ENCODE results near the gene RAB15. TPM values are rescaled to one million over a fixed set of nuclear protein-coding genes. Genes with fewer than 3 reads are reported as not detected.

The RAB15 gene
- polyA plus RNA-seq, 1 donor (not counting 4 experiments of a cell fraction or from before 2014, with no cell fraction given) = 2.1 TPM

DNA sequence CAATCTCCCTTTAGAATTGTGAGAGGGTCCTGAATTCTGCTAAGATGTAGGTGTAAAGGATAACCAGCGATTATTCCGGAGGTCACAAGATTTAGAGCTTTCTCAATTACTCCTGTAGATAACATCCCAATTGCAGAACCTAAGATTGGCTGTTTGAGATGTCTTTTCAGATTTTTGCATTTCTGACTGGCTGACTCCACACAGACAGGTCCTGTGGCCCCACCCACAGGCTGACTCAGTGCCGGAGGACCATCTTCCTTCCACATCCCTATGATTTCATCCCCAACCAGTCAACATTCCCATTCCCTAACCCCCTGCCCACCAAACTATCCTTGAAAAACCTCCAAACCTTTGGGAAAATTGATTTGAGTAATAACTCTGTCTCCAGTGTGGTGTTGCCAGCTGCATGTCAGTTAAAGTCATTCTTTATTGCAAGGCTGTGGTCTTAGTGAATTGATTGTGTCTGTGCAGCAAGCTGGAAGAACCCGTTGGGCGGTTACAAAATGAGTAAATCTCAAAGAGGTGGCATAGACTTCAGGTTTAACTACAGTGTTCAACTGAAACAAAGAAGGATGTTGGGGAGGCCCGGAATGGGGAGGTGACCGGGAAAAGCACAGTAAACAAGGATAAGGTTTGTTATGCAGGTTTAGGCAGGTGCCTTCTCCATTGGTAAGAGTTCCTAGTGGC is 25.1 kb upstream of the RAB15 start:
- no peaks in the 10 kb centered on the region for H4K20me1 ChIP-seq (ENCODE audit: control insufficient read depth, extremely low read depth, insufficient read depth, low read length)
- peak overlapping the region; percentile 49 for H3K4me2 ChIP-seq (ENCODE audit: control insufficient read depth, extremely low read depth, insufficient read depth, low read depth, low read length)
- peak overlapping the region; percentile 2 for H2AFZ ChIP-seq (ENCODE audit: control insufficient read depth, low read length)
- no peaks in the 10 kb centered on the region for H3K9me3 ChIP-seq (ENCODE audit: control insufficient read depth, low read depth, low read length)
- no peak for TF ChIP-seq EZH2 (IDR thresholded peaks at IDR 0.05; ENCODE audit: low read length)
- TF ChIP-seq, protein P1, sequence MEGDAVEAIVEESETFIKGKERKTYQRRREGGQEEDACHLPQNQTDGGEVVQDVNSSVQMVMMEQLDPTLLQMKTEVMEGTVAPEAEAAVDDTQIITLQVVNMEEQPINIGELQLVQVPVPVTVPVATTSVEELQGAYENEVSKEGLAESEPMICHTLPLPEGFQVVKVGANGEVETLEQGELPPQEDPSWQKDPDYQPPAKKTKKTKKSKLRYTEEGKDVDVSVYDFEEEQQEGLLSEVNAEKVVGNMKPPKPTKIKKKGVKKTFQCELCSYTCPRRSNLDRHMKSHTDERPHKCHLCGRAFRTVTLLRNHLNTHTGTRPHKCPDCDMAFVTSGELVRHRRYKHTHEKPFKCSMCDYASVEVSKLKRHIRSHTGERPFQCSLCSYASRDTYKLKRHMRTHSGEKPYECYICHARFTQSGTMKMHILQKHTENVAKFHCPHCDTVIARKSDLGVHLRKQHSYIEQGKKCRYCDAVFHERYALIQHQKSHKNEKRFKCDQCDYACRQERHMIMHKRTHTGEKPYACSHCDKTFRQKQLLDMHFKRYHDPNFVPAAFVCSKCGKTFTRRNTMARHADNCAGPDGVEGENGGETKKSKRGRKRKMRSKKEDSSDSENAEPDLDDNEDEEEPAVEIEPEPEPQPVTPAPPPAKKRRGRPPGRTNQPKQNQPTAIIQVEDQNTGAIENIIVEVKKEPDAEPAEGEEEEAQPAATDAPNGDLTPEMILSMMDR (optimal IDR thresholded peaks at IDR 0.05 in 1 of 3, IDR thresholded peaks at IDR 0.05 in 1 of 3, conservative IDR thresholded peaks at IDR 0.05 in 1 of 3; ENCODE audit: extremely low read depth in 1 of 3, insufficient read depth in 2 of 3, low read length in 3 of 3) = no peak
- H3K9ac ChIP-seq (ENCODE audit: control insufficient read depth, extremely low read depth, insufficient read depth, low read length) = no peak overlapping the region
- FAIRE-seq (peak; percentile 83), DNase-seq (ENCODE audit: low read depth, low spot score) (no peak)
- dilution Hi-C loops (cut with MboI; ENCODE audit: extremely low pct_ligation_motif_present, low sequenced_read_pairs) = no loop called here
- H3K4me1 ChIP-seq (ENCODE audit: control insufficient read depth, extremely low read depth, insufficient read depth, low read length) = peaks cover 29% of the 10 kb centered on the region
- H3K36me3 ChIP-seq (ENCODE audit: control insufficient read depth in 2 of 2, extremely low read depth in 1 of 2, insufficient read depth in 2 of 2, low read length in 2 of 2) = no peaks in the 10 kb centered on the region
- H3K4me3 ChIP-seq (ENCODE audit: control insufficient read depth in 2 of 3, extremely low read depth in 1 of 3, insufficient read depth in 2 of 3, low read depth in 1 of 3, low read length in 3 of 3) = no peak overlapping the region
- peak overlapping the region; percentile 60 for H3K27ac ChIP-seq (ENCODE audit: control insufficient read depth, insufficient read depth, low read length)
- H3K27me3 ChIP-seq (ENCODE audit: control insufficient read depth, extremely low read depth, insufficient read depth, low read length) = no peaks in the 10 kb centered on the region
- no peaks in the 10 kb centered on the region for H3K9me1 ChIP-seq (ENCODE audit: control insufficient read depth, extremely low read depth, insufficient read depth, low read length)
- no peaks in the 10 kb centered on the region for H3K79me2 ChIP-seq (ENCODE audit: control insufficient read depth, insufficient read depth, low read length)

DNA sequence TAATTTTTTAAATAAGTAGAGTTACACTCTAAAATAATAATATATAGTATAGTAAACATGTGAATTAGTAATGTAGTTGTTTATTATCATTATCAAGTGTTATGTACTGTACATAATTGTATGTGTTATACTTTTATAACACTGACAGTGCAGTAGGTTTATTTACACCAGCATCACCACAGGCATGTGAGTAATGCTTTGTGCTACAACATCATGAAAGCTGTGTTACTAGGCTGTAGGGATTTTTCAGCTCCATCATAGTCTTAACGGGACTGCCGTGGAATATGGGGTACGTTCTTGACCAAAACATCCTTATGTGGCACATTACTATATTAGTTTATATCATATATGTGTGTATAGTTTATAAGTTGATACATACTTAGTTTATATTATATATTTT is 23.2 kb upstream of the RAB15 start:
- dilution Hi-C loops (cut with MboI; ENCODE audit: extremely low pct_ligation_motif_present, low sequenced_read_pairs) = no loop called here
- Histone ChIP-seq H2AFZ (ENCODE audit: control insufficient read depth, low read length) (no peak overlapping the region), H3K9me3 (ENCODE audit: control insufficient read depth, low read depth, low read length) (no peaks in the 10 kb centered on the region), H3K79me2 (ENCODE audit: control insufficient read depth, insufficient read depth, low read length) (no peaks in the 10 kb centered on the region), H3K9me1 (ENCODE audit: control insufficient read depth, extremely low read depth, insufficient read depth, low read length) (no peaks in the 10 kb centered on the region), H3K4me1 (ENCODE audit: control insufficient read depth, extremely low read depth, insufficient read depth, low read length) (peaks cover 29% of the 10 kb centered on the region), H3K4me3 (ENCODE audit: control insufficient read depth in 2 of 3, extremely low read depth in 1 of 3, insufficient read depth in 2 of 3, low read depth in 1 of 3, low read length in 3 of 3) (no peak overlapping the region), H3K36me3 (ENCODE audit: control insufficient read depth in 2 of 2, extremely low read depth in 1 of 2, insufficient read depth in 2 of 2, low read length in 2 of 2) (no peaks in the 10 kb centered on the region), H3K9ac (ENCODE audit: control insufficient read depth, extremely low read depth, insufficient read depth, low read length) (no peak overlapping the region), H3K27me3 (ENCODE audit: control insufficient read depth, extremely low read depth, insufficient read depth, low read length) (no peaks in the 10 kb centered on the region), H3K4me2 (ENCODE audit: control insufficient read depth, extremely low read depth, insufficient read depth, low read depth, low read length) (no peak overlapping the region), H4K20me1 (ENCODE audit: control insufficient read depth, extremely low read depth, insufficient read depth, low read length) (no peaks in the 10 kb centered on the region), H3K27ac (ENCODE audit: control insufficient read depth, insufficient read depth, low read length) (no peak overlapping the region)
- TF ChIP-seq, protein P1 (optimal IDR thresholded peaks at IDR 0.05 in 1 of 3, IDR thresholded peaks at IDR 0.05 in 1 of 3, conservative IDR thresholded peaks at IDR 0.05 in 1 of 3; ENCODE audit: extremely low read depth in 1 of 3, insufficient read depth in 2 of 3, low read length in 3 of 3) = no peak
- FAIRE-seq = no peak
- DNase-seq (ENCODE audit: low read depth, low spot score) = no peak

Data from keratinocyte (primary cell).